Suprapubic skin (tissue), 4 donors: ENCODE measurements around the gene AKR1A1.

Source experiments
- CTCF ChIP-seq, 2 donors: fragments of 200-600 bp in 1 of 2; fragments of 450-650 bp in 1 of 2; sonication (generic) in 1 of 2; IDR thresholded peaks; one replicate each; pipeline ENCODE4 v1.5.1; 2016 to 2019; ENCODE audit warnings: antibody characterized with exemption in 2 of 2, mild to moderate bottlenecking in 1 of 2, moderate library complexity in 1 of 2
- EP300 ChIP-seq: sonication (generic); formaldehyde crosslinking; IDR thresholded peaks from one replicate; pipeline ENCODE4 v1.6.1; 2017; ENCODE audit warnings: antibody characterized with exemption
- POLR2A ChIP-seq, 2 donors: fragments of 450-650 bp; IDR thresholded peaks; one replicate each; pipeline ENCODE4 v1.6.1; 2017; ENCODE audit warnings: antibody characterized with exemption in 2 of 2, mild to moderate bottlenecking in 2 of 2, moderate library complexity in 2 of 2
- POLR2AphosphoS5 ChIP-seq, 3 donors: sonication (generic); formaldehyde crosslinking; IDR thresholded peaks; one replicate each; pipeline ENCODE4 v1.6.1; 2017; ENCODE audit warnings: antibody characterized with exemption in 3 of 3

GRCh38 chr1:45544530-45544929 lies 6.1 kb upstream of the AKR1A1 start:
- TF ChIP-seq CTCF (IDR thresholded peaks at IDR 0.05) (no peak), POLR2A (IDR thresholded peaks at IDR 0.05) (no peak), POLR2AphosphoS5 (IDR thresholded peaks at IDR 0.05) (no peak), EP300 (no peak)
